GM15510 (cell line): ENCODE results near the gene TRDN.

ENCODE experiments used
- POLR2A ChIP-seq: IDR thresholded peaks from 3 replicates; pipeline ENCODE4 v1.6.1; 2011; ENCODE audit warnings: borderline replicate concordance; ENCODE audit not compliant: insufficient read length; ENCODE audit errors: extremely low read depth

The TRDN gene

GRCh38 chr6:123233336-123233735 is 403.4 kb downstream of the TRDN start:
- no peak for TF ChIP-seq POLR2A

DNA sequence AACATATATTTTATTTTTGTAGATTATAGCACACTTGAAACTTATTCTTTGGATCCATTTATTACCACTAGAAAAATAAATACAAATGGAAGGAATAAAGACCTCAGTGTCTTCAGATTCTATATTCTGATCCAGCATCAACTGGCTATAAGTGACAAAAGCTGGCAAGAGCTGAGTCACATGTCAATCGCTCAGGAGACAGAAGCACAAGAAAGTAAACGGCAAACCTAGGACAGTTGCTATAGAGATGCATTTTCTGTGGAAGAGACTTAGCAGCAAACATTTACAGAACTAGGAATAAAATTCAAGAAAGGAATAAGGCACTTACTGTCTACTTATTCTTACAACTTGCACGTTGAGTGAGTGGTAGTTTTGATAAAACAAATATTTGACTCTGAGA is 410.4 kb downstream of the TRDN start:
- no peak for TF ChIP-seq POLR2A

- no peak for TF ChIP-seq POLR2A
Measured at GRCh38 chr6:123224077-123224476, 412.7 kb downstream of the TRDN start.

DNA sequence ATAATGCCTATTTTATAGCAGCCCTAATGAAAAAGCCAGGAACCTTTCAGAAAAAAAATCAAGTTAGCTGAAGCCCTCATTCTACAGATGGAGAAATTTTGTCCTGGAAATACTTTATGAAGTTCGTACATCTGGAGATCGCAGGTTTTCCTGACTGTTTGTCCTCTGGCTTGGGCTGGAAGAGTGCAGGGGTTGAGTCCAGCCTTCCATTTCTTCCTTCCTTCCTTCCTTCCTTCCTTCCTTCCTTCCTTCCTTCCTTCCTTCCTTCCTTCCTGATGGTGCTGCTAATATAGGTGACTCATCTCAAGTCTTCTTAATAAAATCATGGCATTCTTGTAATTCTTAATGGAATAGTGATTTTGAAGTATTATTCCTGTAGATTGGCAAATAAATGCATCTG is 413.3 kb downstream of the TRDN start:
- TF ChIP-seq POLR2A, result no peak

DNA sequence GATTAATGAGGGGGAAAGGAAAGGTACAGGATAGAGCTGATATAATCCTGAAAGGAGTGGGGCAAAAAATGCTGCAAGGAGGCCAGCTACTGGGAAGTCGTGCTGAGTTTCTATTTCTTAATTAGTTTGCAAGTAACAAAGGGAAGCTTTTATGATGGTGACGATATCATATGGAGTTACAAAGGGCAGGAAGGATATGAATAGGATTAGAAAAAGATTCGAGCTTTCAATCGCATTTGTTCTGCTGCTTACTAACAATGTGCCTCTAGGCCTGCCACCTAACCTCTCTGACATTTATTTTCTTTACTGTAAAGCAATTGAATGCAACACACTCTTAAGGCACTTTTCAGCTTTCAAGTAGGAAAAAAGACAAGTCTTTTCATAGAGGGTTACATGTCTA is 421.5 kb downstream of the TRDN start:
- no peak for TF ChIP-seq POLR2A

DNA sequence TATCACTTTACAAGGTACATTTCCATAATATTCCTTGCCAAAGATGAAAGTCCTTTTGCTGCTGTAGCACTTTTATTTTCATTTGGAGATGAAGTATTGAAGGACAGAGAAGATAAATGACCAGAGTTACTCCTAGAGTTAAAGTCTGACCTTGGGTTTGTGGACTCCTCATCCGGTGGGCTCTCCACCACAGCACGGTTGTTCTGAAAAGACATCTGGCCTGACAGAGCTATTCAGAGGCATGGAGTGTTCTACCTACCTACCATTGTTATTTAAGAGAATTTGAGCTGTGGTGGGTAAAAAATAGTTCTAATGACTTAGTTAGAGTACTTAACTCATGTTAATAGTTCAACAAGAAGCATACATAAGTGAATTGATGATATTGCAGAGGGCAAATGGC is 422.3 kb downstream of the TRDN start:
- TF ChIP-seq POLR2A, result no peak

DNA sequence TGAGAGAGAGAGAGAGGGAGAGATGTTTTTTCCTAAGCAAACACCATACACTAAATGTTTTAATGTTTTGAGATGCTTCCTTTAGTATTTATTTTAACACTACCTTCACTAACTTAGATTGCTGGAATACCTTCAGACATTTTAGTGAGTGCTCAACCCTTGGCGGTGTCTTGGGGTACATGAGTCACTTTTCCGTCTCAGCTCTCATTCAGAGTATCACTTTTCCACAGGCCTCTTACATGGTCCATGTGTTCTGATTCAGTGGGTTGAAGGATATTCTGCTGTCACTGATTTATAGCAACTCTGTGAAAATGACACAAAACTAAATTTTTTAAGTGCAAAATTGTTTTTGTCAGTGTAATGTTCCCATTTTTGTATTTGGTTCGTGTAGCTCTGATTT is 422.8 kb downstream of the TRDN start:
- TF ChIP-seq POLR2A, result no peak

- TF ChIP-seq POLR2A, result no peak
Measured at GRCh38 chr6:123211777-123212545, 424.8 kb downstream of the TRDN start.

DNA sequence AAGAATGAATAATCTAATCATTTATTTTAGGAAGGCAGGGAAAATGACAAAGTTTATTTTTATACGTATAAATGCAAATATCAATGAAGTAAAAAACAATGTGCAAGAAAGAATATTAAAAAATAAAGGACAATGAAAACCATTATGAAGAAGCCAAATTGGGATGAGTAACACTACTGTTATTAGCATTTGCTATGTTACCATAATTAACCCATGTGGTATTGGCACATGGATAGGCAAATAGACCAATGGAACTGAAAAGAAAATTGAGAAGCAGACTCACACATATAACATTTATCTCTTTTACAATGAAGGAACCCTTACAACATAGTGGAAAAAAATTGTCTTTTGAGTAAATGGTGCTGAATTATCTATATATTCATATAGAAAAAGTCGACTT is 426.1 kb downstream of the TRDN start:
- TF ChIP-seq POLR2A, result no peak

- no peak for TF ChIP-seq POLR2A
Measured at GRCh38 chr6:123207967-123208510, 428.7 kb downstream of the TRDN start.

DNA sequence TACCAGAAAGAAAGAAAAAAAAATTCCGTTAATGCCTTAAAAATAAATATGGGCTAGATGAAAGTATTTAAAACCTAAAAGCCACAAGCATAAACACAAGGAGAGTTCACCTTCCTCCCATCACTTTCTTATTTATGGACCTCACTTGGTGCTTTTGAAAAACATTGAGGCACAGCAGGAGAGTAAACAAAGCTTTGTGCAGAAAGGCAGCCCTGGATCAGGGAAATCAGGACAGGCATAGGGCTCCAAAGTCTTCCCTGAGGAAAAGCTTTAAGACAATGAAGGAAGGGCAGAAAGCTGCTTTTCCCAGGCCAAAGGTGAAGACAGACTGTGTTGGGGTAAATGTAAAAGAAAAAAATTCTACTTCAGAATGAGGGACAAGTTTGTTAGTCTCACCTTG is 432.8 kb downstream of the TRDN start:
- no peak for TF ChIP-seq POLR2A

DNA sequence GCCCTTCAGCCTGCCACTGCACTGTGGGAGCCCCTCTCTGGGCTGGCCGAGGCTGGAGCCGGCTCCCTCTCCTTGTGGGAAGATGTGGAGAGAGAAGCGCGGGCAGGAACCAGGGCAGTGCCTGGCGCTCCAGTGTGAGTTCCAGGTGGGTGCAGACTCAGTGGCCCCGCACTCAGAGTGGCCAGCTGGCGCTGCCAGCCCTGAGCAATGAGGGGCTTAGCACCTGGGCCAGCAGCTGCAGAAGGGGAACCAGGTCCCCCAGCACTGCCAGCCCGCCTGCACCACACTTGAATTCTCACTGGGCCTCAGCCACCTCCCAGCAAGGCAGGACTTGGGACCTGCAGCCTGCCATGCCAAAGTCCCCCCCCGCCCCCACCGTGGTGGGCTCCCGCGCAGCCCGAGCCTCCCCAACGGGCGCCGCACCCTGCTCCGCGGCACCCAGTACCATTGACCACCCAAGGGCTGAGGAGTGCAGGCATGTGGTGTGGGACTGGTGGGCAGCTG is 434.8 kb downstream of the TRDN start:
- no peak for TF ChIP-seq POLR2A

- TF ChIP-seq POLR2A, result no peak
Measured at GRCh38 chr6:123193298-123193697, 443.5 kb downstream of the TRDN start.

GRCh38 chr6:123189816-123190215 is 446.9 kb downstream of the TRDN start:
- TF ChIP-seq POLR2A, result no peak

DNA sequence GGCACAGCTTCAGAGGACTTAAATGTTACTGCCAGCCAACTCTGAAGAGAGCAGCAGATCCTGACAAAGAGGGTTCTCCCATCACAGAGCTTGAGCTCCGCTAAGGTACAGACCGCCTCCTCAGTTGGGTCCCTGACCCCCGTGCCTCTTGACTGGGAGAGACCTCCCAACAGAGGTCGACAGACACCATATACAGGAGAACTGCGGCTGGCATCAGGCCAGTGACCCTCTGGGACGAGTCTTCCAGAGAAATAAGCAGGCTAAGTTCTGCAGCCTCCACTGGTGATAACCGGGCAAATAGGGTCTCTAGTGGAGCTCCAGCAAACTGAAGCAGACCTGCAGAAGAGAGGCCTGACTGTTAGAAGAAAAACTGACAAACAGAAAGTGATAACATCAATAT is 453.8 kb downstream of the TRDN start:
- no peak for TF ChIP-seq POLR2A

DNA sequence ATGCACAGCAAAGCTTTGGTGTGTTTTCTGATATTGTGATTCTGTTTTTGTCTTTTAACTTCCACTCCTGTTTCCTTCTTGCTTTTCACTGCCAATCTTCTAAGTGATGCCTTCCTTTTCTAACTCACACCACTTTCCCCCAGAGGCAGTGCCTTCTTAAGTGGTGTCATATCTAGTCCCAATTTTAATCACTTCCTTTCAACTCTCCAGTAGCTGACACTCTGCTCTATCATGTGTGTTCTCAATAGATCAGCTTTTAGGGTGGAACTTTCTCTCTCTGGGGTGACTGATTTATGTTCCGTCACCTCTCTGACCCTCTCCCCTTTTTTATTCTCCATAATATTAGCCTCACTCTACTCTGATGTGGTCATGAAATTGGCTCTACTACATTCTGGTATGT is 460.0 kb downstream of the TRDN start:
- no peak for TF ChIP-seq POLR2A
